Inferior parietal cortex (tissue), 1 donor: ENCODE data around the gene ALDH16A1.
"Not testable (repeated sequence)": the region's sequence is repeated elsewhere in the genome, so short reads cannot be mapped to it uniquely, and the experiment has no call there.

Source experiments
- DNase-seq: peaks from one replicate; pipeline ENCODE4 v3.0.0-alpha.2; 2016; ENCODE audit errors: extremely low spot score

ALDH16A1 gene

GRCh38 chr19:49463960-49464740, 11.1 kb downstream of the ALDH16A1 start:
- DNase-seq = no peak

GRCh38 chr19:49465371-49465770, 12.3 kb downstream of the ALDH16A1 start:
- no peak for DNase-seq

GRCh38 chr19:49468199-49468598, 15.2 kb downstream of the ALDH16A1 start:
- DNase-seq = no peak

- DNase-seq = peak; percentile 36
Measured at GRCh38 chr19:49468746-49469447, 15.9 kb downstream of the ALDH16A1 start.

- no peak for DNase-seq
Measured at GRCh38 chr19:49469828-49470614, 17.0 kb downstream of the ALDH16A1 start.

GRCh38 chr19:49470615-49470978, 17.6 kb downstream of the ALDH16A1 start:
- no peak for DNase-seq

- DNase-seq = no peak
Measured at GRCh38 chr19:49472936-49473335, 19.9 kb downstream of the ALDH16A1 start.

GRCh38 chr19:49473501-49473867, 20.5 kb downstream of the ALDH16A1 start:
- DNase-seq = not testable (repeated sequence)

- DNase-seq = peak; percentile 58
Measured at GRCh38 chr19:49473868-49474541, 21.0 kb downstream of the ALDH16A1 start, which contains the start of gene FLT3LG. TSS of gene FLT3LG (plus strand) at chr19:49474215. CDS start at chr19:49474640, 425 bp downstream.

- DNase-seq = no peak
Measured at GRCh38 chr19:49474542-49474924, 21.5 kb downstream of the ALDH16A1 start.

GRCh38 chr19:49475191-49475917, 22.3 kb downstream of the ALDH16A1 start:
- DNase-seq = no peak

GRCh38 chr19:49475995-49476880, 23.2 kb downstream of the ALDH16A1 start:
- no peak for DNase-seq

GRCh38 chr19:49479975-49480628, 27.1 kb downstream of the ALDH16A1 start:
- DNase-seq = no peak

GRCh38 chr19:49481020-49481683, 28.1 kb downstream of the ALDH16A1 start:
- no peak for DNase-seq

GRCh38 chr19:49486232-49486631, 33.2 kb downstream of the ALDH16A1 start:
- DNase-seq = no peak

- DNase-seq = no peak
Measured at GRCh38 chr19:49486710-49487276, 33.8 kb downstream of the ALDH16A1 start.

GRCh38 chr19:49487277-49488045, 34.4 kb downstream of the ALDH16A1 start, which contains the start of gene RPL13A:
TSS of gene RPL13A (plus strand) at chr19:49487608. CDS start at chr19:49487630, 22 bp downstream.
- peak; percentile 100 for DNase-seq
